Motor neuron (in vitro differentiated cells): ENCODE results near the gene IFI35. TPM values are rescaled to one million over a fixed set of nuclear protein-coding genes. Genes with fewer than 3 reads are reported as not detected.
"Not testable (repeated sequence)": the region's sequence is repeated elsewhere in the genome, so short reads cannot be mapped to it uniquely, and the experiment has no call there.

Experiments
- ATAC-seq, 8 experiments: fragments of 200-7000 bp; cut with Tn5 transposase; replicated peaks in 6 of 8; 2 replicates each; pipeline ENCODE4 v1.8.0; 2021; ENCODE audit warnings: mild to moderate bottlenecking in 8 of 8, moderate library complexity in 8 of 8
- H3K27ac ChIP-seq, 2 donors: fragments of 250-450 bp; sonication (Bioruptor Pico); 2 replicates each; pipeline ENCODE4 v1.9.0; 2021; ENCODE audit warnings: antibody characterized with exemption in 2 of 2, mild to moderate bottlenecking in 2 of 2, moderate library complexity in 1 of 2
- H3K4me1 ChIP-seq, 2 donors: fragments of 250-450 bp; sonication (Bioruptor Pico); replicated peaks in 1 of 2; 2 replicates each; pipeline ENCODE4 v1.6.1; 2021; ENCODE audit warnings: antibody characterized with exemption in 2 of 2, mild to moderate bottlenecking in 2 of 2, moderate library complexity in 1 of 2
- H3K4me3 ChIP-seq, 5 donors: fragments of 250-450 bp; sonication (Bioruptor Pico); 2 replicates each; pipeline ENCODE4 v1.9.0; 2021; ENCODE audit warnings: antibody characterized with exemption in 5 of 5, mild to moderate bottlenecking in 5 of 5, moderate library complexity in 4 of 5
- WGBS, 10 experiments: fragments of 450-650 bp; shearing (Covaris generic); methylation state at CpG; one replicate each; pipeline ENCODE4 v1.0.0; 2022; 5-methylcytosine and 5-hydroxymethylcytosine counted together
- in situ Hi-C, 9 experiments: fragments of 400-800 bp; cut with MboI; loops; one replicate each; pipeline ENCODE4 v1.15.0; 2021; ENCODE audit warnings: low sequenced_read_pairs in 9 of 9, low pct_unique_long_range_greater_than_20kb in 2 of 9; ENCODE audit not compliant: unreplicated experiment in 9 of 9
- total RNA-seq, 8 experiments: library from RNA; unstranded; fragments of 300-600 nt; gene quantifications; 2 replicates each; pipeline versions ENCODE4 v1.2.3 to v1.2.4, GENCODE V29; 2022

The IFI35 gene
- total RNA-seq: 10 to 100 TPM in 4 of 8 experiments, 1 to 10 TPM in 1, under 1 TPM in 2, not detected in 1; 0.76 to 57.9 (median 10.7) TPM

- 0 to 70% (median 25%) methylated on average over 1 to 10 of the region's 18 CpGs; no CpG with 5 or more reads in 3 of the 10 experiments for WGBS, 10 experiments
- in situ Hi-C loops: loop anchor here in 1 of 9 experiments (25.0 kb wide), 1 partner anchor 330 kb away; no protein-coding TSS in a partner anchor
Measured at GRCh38 chr17:43006639-43007551, at the start of gene IFI35. Gene IFI35 (plus strand): TSS chr17:43006784. CDS start chr17:43006948, 164 bp downstream.

GRCh38 chr17:42964161-42964932 is 42.2 kb upstream of the IFI35 start, which contains the start of gene AARSD1:
Gene AARSD1 (minus strand): TSS chr17:42964454. CDS start chr17:42964440, 14 bp downstream.
- H3K4me3 ChIP-seq: peak within 1 kb of the TSS; percentile 58 to 87 (median 85)
- in situ Hi-C loops: no loop called here
- ATAC-seq: peak; percentile 94 to 97 (median 95)
- WGBS, 10 experiments: 0 to 6% (median 0%) methylated on average over 4 to 25 of the region's 43 CpGs; no CpG with 5 or more reads in 2 of the 10 experiments
- peaks cover 7 to 20% of the 10 kb centered on the region in 2 donors for H3K4me1 ChIP-seq
- H3K27ac ChIP-seq: peak within 1 kb of the TSS; percentile 58 to 83

More at GRCh38 chr17:43006639-43007551, at the start of gene IFI35:
- Histone ChIP-seq H3K4me1 (no peaks in the 10 kb centered on the region), H3K4me3 (peak within 1 kb of the TSS in 3 of 5 donors; percentile 17 to 24 (median 22)), H3K27ac (peak within 1 kb of the TSS; percentile 48 to 49)
- peak; percentile 70 to 85 (median 80) for ATAC-seq

GRCh38 chr17:42967925-42968324 is 38.7 kb upstream of the IFI35 start:
- in situ Hi-C loops: no loop called here

GRCh38 chr17:42969001-42969581 is 37.5 kb upstream of the IFI35 start:
- in situ Hi-C loops: no loop called here
- Histone ChIP-seq H3K27ac (peak overlapping the region in 1 of 2 donors; percentile 75), H3K4me1 (peaks cover 0 to 16% of the 10 kb centered on the region in 2 donors), H3K4me3 (no peak overlapping the region)
- 0 to 100% (median 58%) methylated on average over 1 to 4 of the region's 5 CpGs; no CpG with 5 or more reads in 2 of the 10 experiments for WGBS, 10 experiments
- peak in 5 of 8 experiments; percentile 50 to 83 (median 55) for ATAC-seq

More at GRCh38 chr17:42967925-42968324, 38.7 kb upstream of the IFI35 start:
- Histone ChIP-seq H3K27ac (no peak overlapping the region), H3K4me3 (no peak overlapping the region), H3K4me1 (peaks cover 6 to 23% of the 10 kb centered on the region in 2 donors)
- ATAC-seq: no peak
- 0 to 100% (median 100%) methylated on average over 1 of the region's 1 CpG; no CpG with 5 or more reads in 3 of the 10 experiments for WGBS, 10 experiments

GRCh38 chr17:42971589-42971988 is 35.0 kb upstream of the IFI35 start:
- no peak for ATAC-seq
- in situ Hi-C loops: no loop called here
- H3K4me3 ChIP-seq: no peak overlapping the region
- H3K27ac ChIP-seq: no peak overlapping the region
- peaks cover 0 to 10% of the 10 kb centered on the region in 2 donors for H3K4me1 ChIP-seq
- WGBS, 10 experiments: 76 to 100% (median 90%) methylated on average over 1 to 3 of the region's 5 CpGs; no CpG with 5 or more reads in 6 of the 10 experiments

- in situ Hi-C loops, H3K27ac ChIP-seq, H3K4me3 ChIP-seq, ATAC-seq: not testable (repeated sequence)
- no CpG with 5 or more reads among the region's 18 CpGs for WGBS, 10 experiments
- peaks cover 0 to 10% of the 10 kb centered on the region in 2 donors for H3K4me1 ChIP-seq
Measured at GRCh38 chr17:42973323-42973722, 33.3 kb upstream of the IFI35 start.

- no peak for ATAC-seq
- Histone ChIP-seq H3K4me3 (no peak overlapping the region), H3K27ac (no peak overlapping the region), H3K4me1 (peaks cover 6% of the 10 kb centered on the region in 2 donors)
- in situ Hi-C loops: no loop called here
- WGBS, 10 experiments: 50 to 100% (median 80%) methylated on average over 1 to 2 of the region's 2 CpGs; no CpG with 5 or more reads in 3 of the 10 experiments
Measured at GRCh38 chr17:42975265-42975664, 31.3 kb upstream of the IFI35 start.

- H3K4me1 ChIP-seq, in situ Hi-C loops, H3K4me3 ChIP-seq, ATAC-seq, H3K27ac ChIP-seq: not testable (repeated sequence)
- 75 to 100% (median 90%) methylated on average over 1 to 12 of the region's 16 CpGs; no CpG with 5 or more reads in 1 of the 10 experiments for WGBS, 10 experiments
Measured at GRCh38 chr17:42975701-42976100, 30.9 kb upstream of the IFI35 start.

GRCh38 chr17:42979511-42980273 is 26.9 kb upstream of the IFI35 start, which contains the start of gene PTGES3L:
Gene PTGES3L (minus strand): TSS chr17:42980080. CDS start chr17:42980053, 27 bp downstream.
- peak; percentile 36 to 78 (median 57) for ATAC-seq
- Histone ChIP-seq H3K4me1 (peaks cover 12 to 18% of the 10 kb centered on the region in 2 donors), H3K27ac (peak within 1 kb of the TSS; percentile 87 to 88), H3K4me3 (peak within 1 kb of the TSS; percentile 82 to 97 (median 85))
- WGBS, 10 experiments: 0 to 90% (median 36%) methylated on average over 1 to 9 of the region's 21 CpGs; no CpG with 5 or more reads in 3 of the 10 experiments
- in situ Hi-C loops: no loop called here

- in situ Hi-C loops: no loop called here
- Histone ChIP-seq H3K4me3 (peak within 1 kb of the TSS; percentile 82 to 97 (median 85)), H3K27ac (peak within 1 kb of the TSS; percentile 87 to 88), H3K4me1 (peaks cover 12 to 18% of the 10 kb centered on the region in 2 donors)
- WGBS, 10 experiments: 0% methylated on average over 2 to 4 of the region's 39 CpGs; no CpG with 5 or more reads in 7 of the 10 experiments
- peak; percentile 71 to 87 (median 83) for ATAC-seq
Measured at GRCh38 chr17:42980274-42980765, 26.3 kb upstream of the IFI35 start, which contains the start of gene RUNDC1. Gene RUNDC1 (plus strand): TSS chr17:42980565. CDS start chr17:42980577, 12 bp downstream.

- peak; percentile 58 to 75 (median 72) for ATAC-seq
- Histone ChIP-seq H3K4me3 (peak overlapping the region; percentile 82 to 97 (median 85)), H3K27ac (peak overlapping the region; percentile 87 to 88), H3K4me1 (peaks cover 12 to 18% of the 10 kb centered on the region in 2 donors)
- WGBS, 10 experiments: 0 to 2% (median 1%) methylated on average over 3 to 34 of the region's 67 CpGs; no CpG with 5 or more reads in 5 of the 10 experiments
- in situ Hi-C loops: no loop called here
Measured at GRCh38 chr17:42980766-42981397, 25.7 kb upstream of the IFI35 start.
